ENCODE measurements around the gene RNF144B. TPM values are rescaled to one million over a fixed set of nuclear protein-coding genes. Genes with fewer than 3 reads are reported as not detected.

The RNF144B gene
- total and polyA plus RNA-seq, 9 of the 15 experiments (the other 6 are each of a cell fraction or from before 2014, with no cell fraction given), result 0.01 TPM; not detected in 8

DNA sequence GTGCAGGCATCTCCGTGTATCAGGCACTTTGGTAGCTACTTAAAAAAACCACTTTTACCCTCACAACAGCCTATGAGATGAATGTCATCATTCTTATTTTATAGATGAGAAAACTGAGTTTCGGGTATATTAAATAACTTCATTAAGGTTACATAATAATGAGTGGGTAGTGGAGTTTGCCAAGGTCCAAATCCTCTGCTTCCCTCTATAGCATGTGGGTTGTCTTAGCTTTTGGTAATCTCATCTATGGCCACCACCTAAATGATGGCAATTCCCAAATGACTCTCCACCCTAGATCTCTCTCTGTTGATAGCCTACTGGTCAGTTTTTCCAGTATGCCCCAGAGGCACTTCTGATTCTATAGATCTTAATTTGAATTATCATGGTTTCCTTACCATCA lies 3.7 kb upstream of the RNF144B start (continued):
- TF ChIP-seq, protein P1, sequence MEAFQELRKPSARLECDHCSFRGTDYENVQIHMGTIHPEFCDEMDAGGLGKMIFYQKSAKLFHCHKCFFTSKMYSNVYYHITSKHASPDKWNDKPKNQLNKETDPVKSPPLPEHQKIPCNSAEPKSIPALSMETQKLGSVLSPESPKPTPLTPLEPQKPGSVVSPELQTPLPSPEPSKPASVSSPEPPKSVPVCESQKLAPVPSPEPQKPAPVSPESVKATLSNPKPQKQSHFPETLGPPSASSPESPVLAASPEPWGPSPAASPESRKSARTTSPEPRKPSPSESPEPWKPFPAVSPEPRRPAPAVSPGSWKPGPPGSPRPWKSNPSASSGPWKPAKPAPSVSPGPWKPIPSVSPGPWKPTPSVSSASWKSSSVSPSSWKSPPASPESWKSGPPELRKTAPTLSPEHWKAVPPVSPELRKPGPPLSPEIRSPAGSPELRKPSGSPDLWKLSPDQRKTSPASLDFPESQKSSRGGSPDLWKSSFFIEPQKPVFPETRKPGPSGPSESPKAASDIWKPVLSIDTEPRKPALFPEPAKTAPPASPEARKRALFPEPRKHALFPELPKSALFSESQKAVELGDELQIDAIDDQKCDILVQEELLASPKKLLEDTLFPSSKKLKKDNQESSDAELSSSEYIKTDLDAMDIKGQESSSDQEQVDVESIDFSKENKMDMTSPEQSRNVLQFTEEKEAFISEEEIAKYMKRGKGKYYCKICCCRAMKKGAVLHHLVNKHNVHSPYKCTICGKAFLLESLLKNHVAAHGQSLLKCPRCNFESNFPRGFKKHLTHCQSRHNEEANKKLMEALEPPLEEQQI (IDR thresholded peaks at IDR 0.05), result no peak
- TF ChIP-seq NFIX (CRISPR knock-in tag; IDR thresholded peaks at IDR 0.05; ENCODE audit: low read depth) (no peak), ZNF408 (CRISPR knock-in tag; IDR thresholded peaks at IDR 0.05; ENCODE audit: low read depth) (no peak)

DNA sequence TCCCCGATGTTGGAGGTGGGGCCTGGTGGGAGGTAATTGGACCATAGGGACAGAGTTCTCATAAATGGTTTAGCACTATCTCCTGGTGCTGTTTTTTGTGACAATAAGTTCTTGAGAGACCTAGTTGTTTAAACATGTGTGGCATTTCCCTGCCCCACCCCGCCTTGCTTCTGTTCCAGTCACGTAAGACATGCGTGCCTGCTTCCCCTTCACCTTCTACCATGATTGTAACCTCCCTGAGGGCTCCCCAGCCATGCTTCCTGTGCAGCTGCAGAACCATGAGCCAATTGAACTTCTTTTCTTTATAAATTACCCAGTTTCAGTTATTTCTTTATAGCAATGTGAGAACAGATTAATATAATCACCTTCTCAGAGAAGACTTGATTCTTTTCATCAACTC lies 2.5 kb upstream of the RNF144B start:
- ATAC-seq (no peak), DNase-seq (ENCODE audit: extremely low read depth in 1 of 4, low spot score in 3 of 4) (no peak), FAIRE-seq (no peak)
- H3K36me3 ChIP-seq (ENCODE audit: control insufficient read depth, insufficient read depth, low read length), result no peaks in the 10 kb centered on the region
- no peaks in the 10 kb centered on the region for H3K9me1 ChIP-seq (ENCODE audit: control insufficient read depth, insufficient read depth, low read length)
- H3K27ac ChIP-seq (ENCODE audit: extremely low read depth, low read depth, low read length), result no peak overlapping the region
- ChIA-PET POLR2A (interaction anchor here (1.1 kb wide), 1 partner anchor 10 kb away, joined by 3 read pairs; no protein-coding TSS in a partner anchor), CTCF (ENCODE audit: low intra/inter-chr PET ratio) (no interaction called here)
- no peaks in the 10 kb centered on the region for H3K9me3 ChIP-seq (replicated peaks; ENCODE audit: control insufficient read depth, insufficient read depth, low read depth, low read length)
- H3K79me2 ChIP-seq (ENCODE audit: control insufficient read depth, insufficient read depth, low read length), result no peaks in the 10 kb centered on the region
- H3K9ac ChIP-seq (ENCODE audit: insufficient read depth in 1 of 2, low read depth in 2 of 2, low read length in 2 of 2), result no peak overlapping the region
- in situ Hi-C loops (cut with MboI) (no loop called here), intact Hi-C loops (cut with micrococcal nuclease) (no loop called here)
- no peaks in the 10 kb centered on the region; the same call in 1 of the 2 replicates for H4K20me1 ChIP-seq (replicated peaks; ENCODE audit: control insufficient read depth, insufficient read depth, low read length)
- peaks cover 19 to 30% of the 10 kb centered on the region in 2 experiments for H3K27me3 ChIP-seq (ENCODE audit: control insufficient read depth in 2 of 2, insufficient read depth in 2 of 2, low read length in 2 of 2)
- no peak overlapping the region for H3K4me2 ChIP-seq (ENCODE audit: insufficient read depth, low read length)
- 1% methylated on average over 4 of the region's 4 CpGs for WGBS (ENCODE audit: insufficient coverage, low coverage, missing lambda C conversion rate)
- no peak overlapping the region for H2AFZ ChIP-seq (ENCODE audit: low read depth, low read length)
- H3K4me1 ChIP-seq (replicated peaks in 1 of 2; ENCODE audit: control insufficient read depth in 2 of 2, insufficient read depth in 2 of 2, low read length in 2 of 2), result peaks cover 0 to 5% of the 10 kb centered on the region in 2 experiments; a peak in 2 of 5 replicates
- BruUV-seq (replicated peaks), result no TSS peak
- H3K4me3 ChIP-seq, result no peak overlapping the region
- no peak for TF ChIP-seq RBM14 (IDR thresholded peaks at IDR 0.05; ENCODE audit: borderline replicate concordance, insufficient read depth, low read depth, low read length)
- TF ChIP-seq, protein P2, sequence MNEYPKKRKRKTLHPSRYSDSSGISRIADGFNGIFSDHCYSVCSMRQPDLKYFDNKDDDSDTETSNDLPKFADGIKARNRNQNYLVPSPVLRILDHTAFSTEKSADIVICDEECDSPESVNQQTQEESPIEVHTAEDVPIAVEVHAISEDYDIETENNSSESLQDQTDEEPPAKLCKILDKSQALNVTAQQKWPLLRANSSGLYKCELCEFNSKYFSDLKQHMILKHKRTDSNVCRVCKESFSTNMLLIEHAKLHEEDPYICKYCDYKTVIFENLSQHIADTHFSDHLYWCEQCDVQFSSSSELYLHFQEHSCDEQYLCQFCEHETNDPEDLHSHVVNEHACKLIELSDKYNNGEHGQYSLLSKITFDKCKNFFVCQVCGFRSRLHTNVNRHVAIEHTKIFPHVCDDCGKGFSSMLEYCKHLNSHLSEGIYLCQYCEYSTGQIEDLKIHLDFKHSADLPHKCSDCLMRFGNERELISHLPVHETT (CRISPR knock-in tag; conservative IDR thresholded peaks at IDR 0.05 in 1 of 2, IDR thresholded peaks at IDR 0.05 in 1 of 2), result no peak
- TF ChIP-seq NFYB (IDR thresholded peaks at IDR 0.05; ENCODE audit: extremely low read depth, insufficient read length), result no peak
- TF ChIP-seq FOXP1 (CRISPR knock-in tag; IDR thresholded peaks at IDR 0.05), result no peak
- TF ChIP-seq ZNF551 (CRISPR knock-in tag; IDR thresholded peaks at IDR 0.05), result no peak
- TF ChIP-seq, protein P3, sequence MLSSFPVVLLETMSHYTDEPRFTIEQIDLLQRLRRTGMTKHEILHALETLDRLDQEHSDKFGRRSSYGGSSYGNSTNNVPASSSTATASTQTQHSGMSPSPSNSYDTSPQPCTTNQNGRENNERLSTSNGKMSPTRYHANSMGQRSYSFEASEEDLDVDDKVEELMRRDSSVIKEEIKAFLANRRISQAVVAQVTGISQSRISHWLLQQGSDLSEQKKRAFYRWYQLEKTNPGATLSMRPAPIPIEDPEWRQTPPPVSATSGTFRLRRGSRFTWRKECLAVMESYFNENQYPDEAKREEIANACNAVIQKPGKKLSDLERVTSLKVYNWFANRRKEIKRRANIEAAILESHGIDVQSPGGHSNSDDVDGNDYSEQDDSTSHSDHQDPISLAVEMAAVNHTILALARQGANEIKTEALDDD (IDR thresholded peaks at IDR 0.05), result no peak
- TF ChIP-seq TCF3 (CRISPR knock-in tag; IDR thresholded peaks at IDR 0.05), result no peak
- TF ChIP-seq ZNF707 (CRISPR knock-in tag; conservative IDR thresholded peaks at IDR 0.05), result no peak
- no peak for TF ChIP-seq HIVEP1 (CRISPR knock-in tag; IDR thresholded peaks at IDR 0.05)
- no peak for TF ChIP-seq CCAR2 (IDR thresholded peaks at IDR 0.05; ENCODE audit: low read depth, low read length)
- TF ChIP-seq FUS (optimal IDR thresholded peaks at IDR 0.05; ENCODE audit: low read depth, low read length), result no peak
- TF ChIP-seq SRF (CRISPR knock-in tag; IDR thresholded peaks at IDR 0.05), result no peak
- TF ChIP-seq TAF15 (IDR thresholded peaks at IDR 0.05; ENCODE audit: low read depth, low read length), result no peak
- no peak for TF ChIP-seq HNRNPUL1 (IDR thresholded peaks at IDR 0.05; ENCODE audit: low read length)
- no peak for TF ChIP-seq ZNF384 (IDR thresholded peaks at IDR 0.05; ENCODE audit: low read depth, low read length)

Measured in K562 (cell line).